Activated CD4-positive, alpha-beta T cell treated with anti-CD3 and anti-CD28 coated beads for 4 hours (primary cell): ENCODE data around the gene PLEKHA1.
A peak's percentile ranks its signal among the peaks of the same experiment; 100 is the strongest.

Experiments used
- DNase-seq, 2 donors: peaks; one replicate each; pipeline ENCODE4 v3.0.0-alpha.2; 2020

Gene PLEKHA1

DNA sequence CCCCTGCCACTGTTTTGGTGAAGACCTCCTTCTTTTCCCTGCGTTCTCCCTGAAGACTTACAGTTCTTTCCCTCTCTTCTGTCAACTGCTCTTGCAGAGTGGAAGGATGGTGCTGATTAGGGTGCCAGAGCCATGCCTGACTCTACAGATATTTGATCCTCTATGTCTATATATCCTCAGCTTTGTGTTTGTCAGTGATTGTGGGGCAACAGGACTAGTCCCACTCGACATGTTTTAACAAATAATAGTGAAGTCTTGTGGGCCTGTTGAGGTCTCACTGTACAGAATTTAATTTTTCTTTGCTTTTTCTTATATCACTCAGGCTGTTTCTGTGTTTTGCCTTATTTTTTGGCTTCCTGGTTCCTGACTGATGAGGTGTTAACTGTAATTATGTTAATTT, 5.0 kb downstream of the PLEKHA1 start:
- DNase-seq, result no peak

DNA sequence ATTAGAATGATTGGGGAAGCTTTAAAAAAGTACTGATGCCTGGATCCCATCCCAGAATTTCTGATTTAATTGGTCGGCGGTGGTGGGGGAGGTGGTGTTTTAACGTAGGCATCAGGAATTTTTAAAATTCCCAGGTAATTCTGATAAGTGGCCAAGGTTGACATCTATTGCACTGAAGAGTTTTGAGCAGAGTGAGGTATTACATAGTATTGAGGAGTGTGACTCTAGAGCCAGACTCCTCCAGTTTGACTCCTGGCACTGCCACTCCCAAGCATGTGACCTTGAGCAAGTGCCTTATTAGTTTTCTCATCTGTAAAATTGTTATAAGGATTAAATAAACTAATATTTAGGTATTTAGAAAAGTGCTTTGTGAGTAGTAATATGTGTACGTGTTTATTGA, 6.2 kb downstream of the PLEKHA1 start:
- DNase-seq, result no peak

DNA sequence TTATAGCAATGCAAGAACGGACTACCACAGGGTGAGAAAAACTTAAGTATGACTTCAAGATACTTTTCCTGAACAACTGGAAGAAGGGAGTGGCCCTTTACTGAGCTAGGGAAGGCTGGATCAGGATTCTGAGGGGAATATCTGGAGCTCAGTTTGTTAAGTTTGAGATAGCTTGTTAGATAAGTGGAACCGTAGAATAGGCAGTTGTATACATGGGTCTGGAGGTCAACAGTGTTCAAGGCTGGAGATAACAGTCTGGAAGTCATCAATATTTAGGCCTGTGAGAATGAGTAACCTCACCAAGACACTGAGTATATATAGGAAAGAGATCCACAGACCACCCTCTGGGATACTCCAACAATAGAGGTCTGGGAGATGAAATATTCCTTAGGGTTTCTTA, 7.2 kb downstream of the PLEKHA1 start:
- DNase-seq, result no peak

DNA sequence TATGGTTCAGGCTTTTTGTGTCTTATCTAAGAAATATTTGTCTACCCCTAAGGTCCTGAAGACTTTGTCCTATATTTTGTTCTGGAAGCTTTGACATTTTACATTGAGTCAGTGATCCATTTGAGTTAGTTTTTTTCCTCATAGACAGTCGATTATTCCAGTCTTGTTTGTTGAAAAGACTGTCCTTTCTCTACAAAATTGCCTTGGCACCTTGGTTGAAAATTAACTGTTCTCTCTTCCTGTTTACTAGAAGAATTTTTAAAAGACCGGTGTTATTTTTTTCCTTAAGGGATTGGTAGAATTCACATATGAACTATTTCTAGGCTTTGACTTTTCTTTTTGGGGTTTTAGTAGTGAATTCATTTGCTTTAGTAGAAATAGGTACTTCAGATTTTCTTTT, 12.0 kb downstream of the PLEKHA1 start:
- DNase-seq, result no peak

DNA sequence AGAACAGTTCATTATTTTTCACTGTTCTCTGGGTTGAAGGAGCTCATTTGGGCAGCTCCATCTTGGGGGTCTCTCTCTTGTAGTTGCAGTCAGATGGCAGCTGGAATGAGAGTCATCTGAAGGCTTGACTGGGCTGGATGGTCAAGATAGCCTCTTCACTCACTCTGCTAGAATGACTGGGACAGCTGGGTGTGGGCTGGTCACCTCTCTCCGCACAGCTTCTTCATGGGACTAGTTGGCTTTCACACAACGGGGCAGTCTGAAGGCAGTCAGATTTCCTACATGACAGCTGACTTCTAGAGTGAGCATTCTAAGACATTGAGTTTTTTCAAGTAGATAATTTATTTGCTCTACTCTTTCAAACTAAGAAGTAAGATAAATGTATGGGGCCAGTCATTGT, 13.1 kb downstream of the PLEKHA1 start:
- no peak for DNase-seq

DNA sequence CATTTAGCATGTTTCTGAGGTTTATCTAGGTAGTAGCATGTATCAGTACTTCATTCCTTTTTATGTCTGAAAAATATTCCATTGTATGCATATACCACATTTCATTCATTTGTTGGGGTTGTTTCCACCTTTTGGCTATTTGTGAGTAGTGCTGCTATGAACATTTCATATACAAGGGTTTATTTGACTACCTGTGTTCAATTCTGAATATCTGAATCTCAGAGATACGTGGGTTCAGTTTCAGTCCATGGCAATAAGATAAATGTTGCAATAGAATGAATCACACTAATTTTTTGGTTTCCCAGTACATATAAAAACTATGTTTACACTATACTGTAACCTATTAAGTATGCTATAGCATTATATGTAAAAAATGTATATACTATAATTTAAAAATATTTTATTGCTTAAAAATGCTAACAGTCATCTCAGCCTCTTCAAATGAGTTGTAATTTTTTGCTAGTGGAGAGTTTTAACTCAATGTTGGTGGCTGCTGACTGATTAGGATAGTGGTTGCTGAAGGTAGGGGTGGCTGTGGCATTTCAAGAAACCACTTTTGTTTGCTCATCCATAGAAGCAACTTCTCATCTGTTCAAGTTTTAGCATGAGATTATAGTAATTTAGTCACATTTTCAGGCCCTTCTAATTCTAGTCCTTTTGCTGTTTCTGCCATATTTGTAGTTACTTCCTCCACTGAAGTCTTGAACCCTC, 13.9 kb downstream of the PLEKHA1 start:
- DNase-seq, result no peak

DNA sequence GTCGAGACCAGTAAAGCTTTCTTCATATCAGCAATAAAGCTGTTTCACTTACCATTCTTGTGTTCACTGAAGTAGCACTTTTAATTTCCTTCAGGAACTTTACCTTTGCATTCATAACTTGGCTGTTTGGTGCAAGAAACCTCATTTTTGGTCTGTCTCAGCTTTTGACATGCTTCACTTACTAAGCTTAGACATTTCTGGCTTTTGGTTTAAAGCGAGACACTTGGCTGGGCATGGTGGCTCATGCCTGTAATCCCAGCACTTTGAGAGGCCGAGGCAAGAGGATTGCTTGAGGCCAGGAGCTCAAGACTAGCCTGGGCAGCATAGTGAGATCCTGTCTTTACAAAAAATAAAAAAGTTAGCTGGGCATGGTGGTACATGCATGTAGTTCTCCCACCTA, 15.8 kb downstream of the PLEKHA1 start:
- no peak for DNase-seq

DNA sequence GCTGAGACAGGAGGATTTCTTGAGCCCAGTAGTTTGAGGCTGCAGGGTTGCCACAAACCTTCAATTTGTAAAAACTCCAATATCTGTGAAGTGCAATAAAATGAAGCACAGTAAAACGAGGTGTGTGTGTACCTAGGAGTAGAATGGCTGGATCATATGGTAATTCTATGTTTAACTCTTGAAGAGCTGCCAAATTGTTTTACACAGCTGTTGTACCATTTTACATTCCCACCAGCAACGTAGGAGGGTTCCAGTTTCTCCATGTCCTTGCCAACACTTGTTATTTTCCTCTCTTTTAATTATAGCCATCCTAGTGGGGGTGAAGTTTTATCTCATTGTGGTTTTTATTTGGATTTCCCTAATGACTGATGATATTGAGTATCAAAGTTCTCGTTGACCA, 16.2 kb downstream of the PLEKHA1 start:
- no peak for DNase-seq

DNA sequence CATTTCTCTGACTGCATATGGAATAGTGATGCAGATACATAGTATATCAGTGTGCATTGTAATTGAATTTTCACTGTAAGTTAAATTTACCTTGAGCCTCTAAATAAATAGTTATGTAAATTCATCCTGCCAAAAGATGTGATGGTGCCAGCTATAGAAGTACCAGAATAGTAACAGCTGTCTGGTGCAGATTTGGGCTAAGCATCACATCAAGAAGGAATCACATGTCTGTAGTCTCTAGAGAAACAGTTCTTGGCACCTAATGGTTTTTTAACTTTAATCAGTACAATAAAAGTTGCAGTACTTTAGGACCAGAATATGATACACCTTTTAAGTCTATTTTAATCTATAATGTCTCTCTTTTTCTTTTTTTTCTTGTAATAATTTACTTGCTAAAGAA, 17.4 kb downstream of the PLEKHA1 start:
- DNase-seq, result no peak

DNA sequence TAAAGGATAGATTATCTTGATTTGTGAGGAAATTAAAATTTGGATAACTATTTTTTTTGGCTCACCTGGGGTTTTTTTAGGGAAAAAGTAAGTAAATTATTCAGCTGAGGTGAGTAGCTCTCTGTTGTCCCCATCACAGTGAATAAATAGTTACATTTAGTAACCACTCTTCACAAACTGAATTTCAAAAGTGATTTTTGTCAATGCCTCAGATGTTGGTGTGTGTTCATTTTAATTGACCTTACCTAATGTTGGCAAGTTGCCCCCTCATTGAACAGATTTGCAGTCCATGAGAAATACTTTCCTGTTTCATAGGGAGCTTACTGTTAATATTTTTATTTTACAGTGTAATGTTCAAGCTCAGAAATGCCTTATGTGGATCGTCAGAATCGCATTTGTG, 18.3 kb downstream of the PLEKHA1 start:
- no peak for DNase-seq

DNA sequence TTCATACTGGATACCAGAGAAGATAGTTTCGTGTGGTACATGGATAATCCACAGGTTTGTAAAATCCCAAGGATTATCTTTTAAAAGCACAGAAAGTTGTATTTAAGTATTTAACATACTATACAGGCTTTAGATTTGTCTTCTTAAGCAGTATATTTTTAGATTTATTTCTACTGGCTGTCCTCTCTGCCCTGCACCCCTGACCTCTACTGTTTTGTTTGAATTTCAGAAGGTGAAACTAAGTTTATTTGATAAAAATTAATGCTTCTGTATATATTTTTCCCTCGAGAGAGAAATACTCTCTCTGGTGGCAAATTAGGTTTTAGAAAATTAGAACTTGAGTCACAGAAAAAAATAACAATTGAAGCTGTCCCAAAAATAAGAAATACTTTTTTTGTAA, 18.8 kb downstream of the PLEKHA1 start:
- DNase-seq, result no peak

DNA sequence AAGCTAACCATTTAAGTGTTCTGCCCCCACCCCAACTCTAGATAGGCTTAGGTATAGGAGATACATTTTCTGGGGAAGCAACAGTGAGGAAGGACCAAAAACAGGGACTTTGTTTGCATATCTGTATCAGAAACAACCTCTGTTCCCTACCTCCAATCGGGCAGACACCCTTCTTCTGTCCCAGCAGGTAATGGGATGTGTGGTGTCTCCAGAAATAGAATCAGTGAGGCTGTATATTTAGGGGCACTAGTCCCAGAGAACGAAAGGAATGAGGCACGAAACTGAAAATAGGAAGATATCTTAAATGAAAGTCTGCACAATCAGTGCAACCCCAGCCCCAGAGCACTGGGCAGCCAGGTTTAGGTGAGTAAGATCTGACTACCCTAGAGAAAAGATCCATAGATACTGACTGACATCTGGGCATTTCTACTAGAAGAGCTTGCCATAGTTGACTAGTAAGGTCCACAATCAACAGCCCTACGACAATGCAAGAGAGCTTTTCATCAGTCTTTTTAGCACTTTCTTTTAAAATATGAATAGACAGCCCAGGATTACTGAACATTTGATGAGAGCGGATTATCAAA, 28.1 kb downstream of the PLEKHA1 start:
- DNase-seq, result no peak

DNA sequence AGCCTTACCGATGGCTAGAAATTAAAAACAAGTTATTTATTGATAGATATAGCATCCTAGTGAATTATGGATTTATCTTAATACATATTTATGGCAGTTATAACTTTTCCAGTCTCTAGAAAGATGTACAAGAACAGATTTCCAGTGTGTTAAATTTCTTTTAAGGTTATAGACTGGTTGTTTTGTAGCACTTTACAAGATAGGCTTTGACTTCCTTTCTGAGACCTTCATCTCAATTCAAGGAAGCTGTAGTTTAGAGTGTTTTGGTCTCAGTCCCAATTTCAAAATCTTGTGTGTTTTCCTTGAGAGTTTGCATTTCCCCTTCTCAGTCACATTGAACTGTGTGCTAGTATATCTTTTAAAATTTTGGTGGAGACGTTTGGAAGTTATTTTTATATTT, 30.1 kb downstream of the PLEKHA1 start:
- no peak for DNase-seq

DNA sequence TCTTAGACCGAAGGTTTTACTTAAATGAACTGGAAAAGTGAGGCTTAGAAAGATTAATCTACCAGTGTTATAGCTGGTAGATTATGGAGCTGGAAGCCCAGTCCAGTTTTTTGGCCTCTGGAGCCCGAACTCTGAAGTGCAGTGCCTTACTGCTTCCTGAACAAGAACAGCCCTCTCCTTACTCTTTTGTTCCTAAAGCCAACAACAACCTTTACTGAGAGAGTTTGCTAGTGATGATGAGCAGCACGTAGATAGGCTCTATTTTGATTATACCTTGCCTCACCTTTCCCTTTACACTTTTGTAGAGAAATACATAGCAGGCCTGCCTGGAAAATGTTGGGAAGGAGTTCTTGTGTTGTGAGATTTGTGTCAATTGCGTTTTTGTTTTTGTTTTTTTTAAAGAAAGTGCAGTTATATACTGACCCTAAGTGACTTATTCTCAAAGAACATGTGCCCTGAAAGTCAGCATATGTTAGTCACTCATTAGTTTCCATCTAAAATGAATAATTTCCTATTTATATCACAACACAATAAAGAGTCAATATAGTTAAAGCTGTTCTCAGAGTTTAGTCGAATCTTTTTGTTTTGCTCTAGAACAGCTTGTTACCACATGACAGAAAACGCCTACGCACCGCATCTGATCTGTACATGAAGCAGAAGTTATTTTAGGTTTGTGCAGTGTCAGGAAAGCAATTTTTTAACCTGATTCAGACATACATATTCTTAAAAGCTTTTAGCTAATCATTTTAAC, 33.0 kb downstream of the PLEKHA1 start:
- peak; percentile 8 to 82 for DNase-seq

DNA sequence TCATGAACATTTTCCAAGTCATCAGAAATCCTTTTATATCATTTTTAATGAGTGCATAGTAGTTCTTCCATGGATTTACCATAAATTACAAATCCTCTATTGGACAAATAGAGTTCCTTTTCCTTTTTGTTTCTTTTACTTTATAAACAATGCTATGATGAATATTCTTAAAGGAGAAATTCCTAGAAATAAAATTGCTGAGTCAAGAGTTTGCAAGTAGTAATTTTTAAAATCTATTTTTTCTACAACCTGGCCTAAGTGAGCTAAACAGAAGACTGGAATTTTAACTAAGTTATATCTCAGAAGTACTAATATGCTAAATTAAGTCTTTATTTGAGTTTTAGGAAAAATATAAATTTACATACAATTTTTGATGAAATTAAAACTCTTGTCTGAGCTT, 38.8 kb downstream of the PLEKHA1 start:
- DNase-seq, result no peak

DNA sequence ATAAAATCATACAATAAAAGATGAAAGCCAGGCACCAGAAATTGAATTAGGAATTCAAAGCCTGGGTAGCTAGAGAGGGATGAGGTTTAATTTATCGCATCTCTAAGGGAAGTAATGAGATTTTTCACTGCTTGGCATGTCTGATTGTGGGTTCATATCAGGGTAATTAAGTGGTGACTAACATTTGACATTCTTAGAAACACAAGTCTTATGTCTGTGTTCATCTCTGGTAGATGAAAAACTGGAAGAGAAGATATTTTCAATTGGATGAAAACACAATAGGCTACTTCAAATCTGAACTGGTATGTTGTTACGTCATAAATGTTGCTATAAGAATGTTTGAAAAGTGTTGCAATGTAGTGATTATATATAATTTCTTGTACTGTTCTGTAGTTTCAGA, 43.2 kb downstream of the PLEKHA1 start:
- no peak for DNase-seq

DNA sequence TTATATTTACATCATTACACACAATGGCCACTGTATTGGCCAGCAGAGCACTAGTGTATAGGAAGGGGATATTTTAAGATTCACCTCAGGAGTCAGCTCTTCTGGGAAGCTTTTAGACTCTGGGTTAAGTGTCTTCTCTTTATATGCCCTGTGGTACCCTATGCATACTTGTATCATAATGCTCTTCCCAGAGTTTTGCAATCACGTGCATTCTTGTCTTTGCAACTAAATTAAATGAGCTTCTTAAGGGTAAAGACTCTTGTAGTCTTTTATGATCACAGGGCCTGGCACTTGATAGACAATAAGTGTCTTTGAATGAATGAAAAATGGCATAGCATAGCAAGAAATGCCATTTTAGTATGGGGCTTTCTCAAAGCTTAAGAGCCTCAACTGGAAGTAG, 44.5 kb downstream of the PLEKHA1 start:
- DNase-seq, result no peak

DNA sequence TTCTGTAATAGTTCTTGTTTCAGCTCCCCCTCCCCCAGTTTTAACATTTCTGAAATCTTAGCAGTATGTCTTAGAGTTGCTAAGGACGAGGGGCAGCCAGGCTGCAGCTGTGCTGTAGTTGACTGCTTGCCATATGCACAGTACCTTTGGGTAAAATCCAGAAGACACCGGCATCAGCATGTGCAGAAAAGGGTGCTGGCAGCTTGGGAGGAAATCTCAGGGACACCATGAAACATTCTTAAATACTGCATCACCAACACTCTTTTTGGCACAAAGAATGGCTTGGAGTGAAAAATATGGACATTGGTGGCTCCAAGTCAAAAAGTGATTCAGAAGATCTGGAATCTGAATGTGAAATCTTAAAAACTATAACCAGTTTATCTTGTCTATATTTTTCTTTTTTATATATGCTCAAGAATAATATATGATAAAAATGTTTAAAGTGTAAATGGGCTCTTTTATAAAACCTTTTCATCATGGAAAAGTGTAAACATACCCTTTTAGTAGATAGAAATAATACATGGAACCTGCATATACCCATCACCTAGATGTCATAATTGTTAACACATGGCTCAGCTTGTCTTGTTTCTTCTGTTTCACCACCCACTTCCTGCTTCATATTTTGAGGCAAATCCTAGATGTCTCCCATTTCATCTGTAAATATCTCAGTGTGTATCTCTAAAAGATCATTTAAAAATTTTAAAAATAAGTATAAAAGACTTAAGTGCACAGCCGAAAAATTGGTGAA, 45.5 kb downstream of the PLEKHA1 start:
- DNase-seq, result no peak

DNA sequence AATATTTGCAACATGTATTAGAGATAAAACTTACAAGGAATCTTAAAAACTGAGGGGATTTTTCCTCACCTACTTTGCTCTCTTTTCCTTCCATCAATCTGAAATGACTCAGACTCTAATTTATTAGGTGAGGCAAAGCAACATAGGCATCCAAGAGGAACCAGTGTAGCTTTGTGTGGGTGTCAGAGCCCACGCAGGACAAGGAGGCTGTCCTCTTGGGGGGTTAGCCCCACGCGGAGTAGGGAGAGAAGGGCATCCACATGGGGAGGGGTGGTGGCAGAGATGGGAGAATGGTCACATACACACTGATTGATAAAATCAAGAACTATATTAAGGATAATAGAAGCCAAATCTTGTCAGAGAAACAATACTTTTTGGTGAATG, 46.1 kb downstream of the PLEKHA1 start:
- DNase-seq, result no peak

DNA sequence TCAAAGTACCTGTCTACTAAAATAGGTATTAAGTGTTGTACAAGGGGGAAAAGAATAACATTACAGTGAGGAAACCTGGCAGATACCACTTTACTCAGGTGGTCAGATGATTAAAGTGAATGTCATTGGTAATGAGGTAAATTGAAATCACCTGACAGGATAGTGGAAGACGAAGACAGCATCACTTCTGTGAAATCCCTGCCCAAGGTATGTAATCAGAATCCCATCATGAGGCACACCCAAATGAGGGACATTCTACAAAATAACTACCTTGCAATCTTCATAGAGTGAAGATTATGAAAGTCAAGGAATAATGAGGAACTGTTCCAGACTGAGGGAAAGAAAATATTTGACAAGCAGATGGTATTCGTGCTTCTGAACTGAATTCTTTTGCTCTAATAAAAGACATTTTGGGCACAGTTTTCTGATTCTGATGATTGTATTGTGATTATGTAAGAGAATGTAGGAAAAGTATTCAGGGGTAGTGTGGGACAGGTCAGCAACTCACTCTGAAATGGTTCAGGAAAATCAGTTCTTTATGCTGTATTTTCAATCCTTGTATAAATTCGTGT, 46.6 kb downstream of the PLEKHA1 start:
- no peak for DNase-seq

DNA sequence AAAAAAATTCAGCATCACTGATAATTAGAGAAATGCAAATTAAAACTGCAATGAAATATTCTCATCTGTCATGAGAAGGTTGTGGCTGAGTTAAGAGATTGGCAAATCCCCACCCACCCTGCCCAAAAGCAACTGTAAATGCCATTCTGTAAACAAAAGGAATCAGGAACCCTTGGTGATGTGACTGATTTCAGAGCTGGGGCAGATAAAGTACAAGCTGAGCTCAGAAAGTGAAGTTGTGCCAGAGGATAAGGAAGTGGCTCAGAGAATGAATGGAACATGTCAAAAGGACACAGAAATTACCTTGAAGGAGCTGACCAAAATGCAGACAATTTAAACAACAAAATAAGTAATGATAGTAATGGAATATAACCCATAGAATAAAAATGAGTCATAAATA, 47.2 kb downstream of the PLEKHA1 start:
- DNase-seq, result no peak

DNA sequence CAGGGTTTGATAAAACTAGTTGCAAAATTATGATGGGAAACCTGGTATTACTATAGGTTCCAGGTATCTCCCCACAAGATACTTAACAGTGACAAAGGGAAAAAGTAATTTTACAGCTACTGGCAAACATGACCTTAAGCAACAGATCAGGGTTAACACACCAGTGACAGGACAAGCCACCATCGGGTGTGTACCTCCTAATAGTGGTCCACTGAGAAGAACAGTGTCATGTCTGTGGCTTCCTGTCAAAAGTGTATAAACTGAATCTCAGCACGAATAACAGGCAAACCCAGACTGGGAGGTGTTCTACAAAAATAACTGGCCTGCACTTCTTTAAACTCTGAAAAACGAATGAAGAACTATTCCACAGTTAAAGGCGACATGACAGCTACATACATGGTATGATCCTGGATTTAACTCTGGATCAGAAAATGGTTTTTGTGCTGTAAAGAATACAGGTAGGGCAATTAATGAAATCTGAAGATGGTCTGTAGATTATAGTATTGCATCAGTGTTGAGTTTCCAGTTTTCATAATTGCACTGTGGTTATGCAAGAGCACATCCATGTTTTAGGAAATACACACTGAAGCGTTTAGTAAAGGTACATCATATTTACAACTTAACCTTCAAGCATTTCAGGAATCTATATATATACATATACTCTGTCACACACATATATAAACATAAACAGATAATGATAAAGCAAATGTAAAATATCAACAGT, 47.9 kb downstream of the PLEKHA1 start:
- DNase-seq, result peak in 1 of 2 donors; percentile 6

DNA sequence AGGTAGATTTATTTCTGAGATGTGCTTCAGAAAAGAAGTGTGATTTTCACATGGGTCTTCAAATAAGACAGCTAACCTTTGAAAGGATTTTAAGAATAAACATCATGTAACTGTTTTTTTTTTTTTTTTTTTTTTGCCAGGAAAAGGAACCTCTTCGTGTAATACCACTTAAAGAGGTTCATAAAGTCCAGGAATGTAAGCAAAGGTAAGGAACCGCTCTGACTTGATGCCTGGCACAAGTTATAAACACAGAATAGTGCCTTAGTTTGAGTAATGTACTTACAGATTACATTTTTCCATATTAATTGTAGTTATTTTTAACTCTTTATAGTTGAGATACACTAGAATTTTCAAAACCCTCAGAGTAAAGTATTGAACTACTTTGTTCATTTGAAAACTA, 49.6 kb downstream of the PLEKHA1 start:
- DNase-seq, result no peak
